Measurements from ENCODE around the gene STK39.
"Not testable (repeated sequence)": the region's sequence is repeated elsewhere in the genome, so short reads cannot be mapped to it uniquely, and the experiment has no call there.

STK39 gene

DNA sequence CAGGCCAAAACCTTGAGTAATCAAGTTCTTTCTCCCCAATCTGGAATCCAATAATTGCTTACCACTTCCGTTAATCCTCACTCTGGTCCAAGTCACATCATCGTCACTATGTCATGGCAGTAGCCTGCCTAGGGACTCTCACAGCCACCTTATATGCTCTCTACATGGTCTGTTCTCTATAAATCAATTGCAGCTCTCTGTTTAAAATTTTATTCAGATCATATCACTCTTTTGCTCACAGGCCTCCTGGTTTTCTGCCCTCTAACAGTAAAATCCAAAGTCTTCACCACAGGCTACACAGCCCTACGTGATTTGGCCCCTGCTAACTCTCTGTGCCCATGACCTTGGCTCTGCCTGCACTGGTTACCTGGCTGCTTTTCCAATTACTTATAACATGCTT lies 188.7 kb downstream of the STK39 start:
- DNase-seq (ENCODE audit: extremely low read depth in 1 of 2, low read depth in 1 of 2) = no peak

DNA sequence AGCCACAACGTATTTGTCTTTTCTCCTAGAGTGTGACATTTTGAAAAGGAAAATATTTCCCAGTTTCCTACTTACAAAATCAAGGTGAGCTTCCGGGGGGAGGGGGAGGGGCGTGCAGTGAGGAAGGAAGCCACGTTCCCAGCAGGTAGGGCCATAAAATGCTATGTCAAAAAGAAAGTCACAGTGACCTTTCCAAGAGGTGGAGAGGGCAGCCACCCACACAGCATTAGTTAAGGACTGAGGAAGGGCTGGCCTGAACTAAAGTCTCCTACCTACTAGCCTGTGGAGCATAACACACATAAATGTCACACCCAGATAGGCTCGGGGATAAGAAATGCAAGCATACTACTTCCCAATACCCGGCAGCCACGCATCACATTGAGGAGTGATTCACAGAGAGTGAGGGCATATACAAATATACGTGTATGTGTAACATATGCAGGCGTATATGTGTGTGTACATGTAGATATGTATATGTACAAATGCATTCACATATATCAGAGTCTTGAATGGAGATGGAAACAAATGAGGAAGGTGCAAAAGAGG lies 191.1 kb downstream of the STK39 start:
- no peak for DNase-seq (ENCODE audit: extremely low read depth in 1 of 2, low read depth in 1 of 2)

DNA sequence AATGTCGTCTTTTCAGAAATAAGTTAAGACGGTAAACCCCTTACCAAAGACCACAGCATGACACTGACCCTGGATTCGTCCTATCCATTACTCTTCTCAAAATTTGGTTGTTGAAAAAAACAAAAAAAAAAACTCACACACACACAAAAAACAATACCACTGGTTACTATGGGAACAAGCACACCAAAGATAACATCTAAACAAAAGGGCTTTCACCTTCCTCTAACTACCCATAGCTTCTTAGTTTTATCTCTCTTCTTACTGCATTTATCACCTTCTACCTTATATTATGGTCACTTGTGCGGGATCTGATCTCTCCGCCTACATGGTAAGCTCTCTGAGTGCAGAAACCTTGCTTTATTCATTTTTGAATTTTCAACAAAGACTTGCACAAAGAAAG lies 192.7 kb downstream of the STK39 start:
- no peak for DNase-seq (ENCODE audit: extremely low read depth in 1 of 2, low read depth in 1 of 2)

DNA sequence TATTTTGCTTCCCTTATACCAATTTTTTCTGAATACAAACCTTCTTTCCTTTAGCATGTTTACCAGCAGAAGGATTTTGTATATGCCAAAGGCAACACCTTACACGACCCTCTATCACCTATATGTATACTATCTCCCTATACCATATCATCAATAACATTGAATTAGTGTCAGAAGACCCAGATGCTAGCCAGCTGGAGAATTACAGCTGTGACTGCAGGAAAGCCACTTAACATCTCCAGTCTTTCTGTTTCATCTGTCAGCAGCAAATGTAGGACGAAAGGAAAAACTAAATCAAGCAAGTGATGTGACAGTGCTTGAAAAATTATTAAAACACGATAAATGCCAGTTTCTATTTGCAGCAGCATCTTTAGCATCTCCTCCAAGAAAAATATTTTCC lies 193.7 kb downstream of the STK39 start:
- DNase-seq (ENCODE audit: extremely low read depth in 1 of 2, low read depth in 1 of 2) = no peak

DNA sequence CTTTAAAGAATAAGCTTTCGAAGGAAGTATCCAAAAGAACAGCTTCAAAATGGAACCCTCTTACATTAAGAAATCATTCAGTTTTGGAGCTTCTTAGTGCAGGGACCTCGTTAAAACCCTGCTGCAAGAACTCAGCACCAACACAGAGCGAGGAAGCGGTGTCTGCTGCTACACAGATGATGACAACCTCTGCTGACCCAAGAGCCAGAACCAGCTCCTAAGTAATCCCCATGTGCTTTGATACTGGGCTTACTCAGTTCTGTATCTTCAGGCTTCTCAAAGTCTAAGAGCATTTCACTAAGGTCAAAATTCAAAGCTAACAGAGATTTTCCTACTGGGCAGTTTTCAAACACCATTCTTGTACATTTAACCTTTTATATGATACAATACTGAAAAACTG lies 194.6 kb downstream of the STK39 start:
- no peak for DNase-seq (ENCODE audit: extremely low read depth in 1 of 2, low read depth in 1 of 2)

DNA sequence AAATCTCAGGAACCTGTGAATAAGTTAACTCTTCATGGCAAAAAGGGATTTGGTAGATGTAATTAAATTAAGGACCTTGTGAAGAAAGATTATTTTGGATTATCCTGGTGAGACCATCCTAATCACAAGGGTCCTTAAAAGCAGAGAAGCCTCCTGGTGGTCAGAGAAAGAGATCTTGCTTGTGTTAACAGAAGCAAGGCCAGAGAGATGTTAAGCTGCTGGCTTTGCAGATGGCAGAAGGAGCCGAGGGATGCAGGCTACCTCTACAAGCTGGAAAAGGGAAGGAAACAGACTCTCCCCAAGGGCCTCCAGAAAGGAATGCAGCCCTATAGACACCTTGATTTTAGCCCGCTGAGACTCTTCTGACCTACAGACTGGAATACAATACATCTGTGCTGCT lies 197.0 kb downstream of the STK39 start:
- no peak for DNase-seq (ENCODE audit: extremely low read depth in 1 of 2, low read depth in 1 of 2)

DNA sequence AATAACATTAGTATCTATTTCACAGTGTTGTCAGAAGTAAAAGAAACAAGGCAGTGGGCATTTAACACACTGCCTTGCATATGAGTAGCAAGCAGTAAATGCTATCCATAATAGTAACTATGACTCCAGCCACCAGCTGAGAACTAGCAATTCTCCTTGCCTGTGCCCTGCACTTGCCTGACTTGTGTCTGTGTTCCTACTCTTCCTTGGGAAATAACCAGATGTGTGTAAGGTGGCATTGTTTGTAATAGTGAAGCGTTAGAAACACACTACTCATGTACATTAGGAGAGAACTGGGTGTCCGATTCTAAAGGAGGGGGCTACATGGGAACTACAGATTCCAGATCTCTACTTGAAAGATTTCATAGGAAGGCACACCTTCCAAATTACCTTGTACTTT lies 197.8 kb downstream of the STK39 start:
- DNase-seq (ENCODE audit: extremely low read depth in 1 of 2, low read depth in 1 of 2) = no peak

DNA sequence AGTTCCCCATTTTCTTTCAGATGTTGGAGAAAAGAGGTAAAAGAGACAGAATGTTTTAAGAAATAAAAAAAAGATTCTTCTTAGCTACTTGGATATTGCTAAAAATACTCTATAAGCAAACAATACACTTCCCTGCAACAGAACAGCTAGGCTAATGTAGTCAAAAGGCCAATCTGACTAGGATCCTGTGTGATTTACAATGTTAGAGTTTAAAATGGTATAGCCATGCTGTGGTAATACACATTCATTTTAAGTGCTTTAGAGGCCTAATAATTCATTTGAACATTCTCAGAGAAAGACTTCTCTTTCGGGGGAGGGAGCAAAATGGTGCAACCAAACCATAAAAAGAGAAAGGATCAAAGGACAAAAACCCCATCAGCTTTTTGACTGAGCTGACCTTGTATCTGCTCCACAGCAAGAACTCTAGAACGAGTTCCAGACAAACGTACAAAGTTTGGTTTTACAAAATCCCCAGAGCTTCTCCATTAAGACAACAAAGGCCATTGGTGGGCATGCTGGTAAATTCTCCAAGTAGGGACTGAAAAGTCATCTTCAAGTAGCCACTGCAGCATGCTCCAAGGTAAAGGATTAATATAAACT lies 200.2 kb downstream of the STK39 start:
- no peak for DNase-seq (ENCODE audit: extremely low read depth in 1 of 2, low read depth in 1 of 2)

DNA sequence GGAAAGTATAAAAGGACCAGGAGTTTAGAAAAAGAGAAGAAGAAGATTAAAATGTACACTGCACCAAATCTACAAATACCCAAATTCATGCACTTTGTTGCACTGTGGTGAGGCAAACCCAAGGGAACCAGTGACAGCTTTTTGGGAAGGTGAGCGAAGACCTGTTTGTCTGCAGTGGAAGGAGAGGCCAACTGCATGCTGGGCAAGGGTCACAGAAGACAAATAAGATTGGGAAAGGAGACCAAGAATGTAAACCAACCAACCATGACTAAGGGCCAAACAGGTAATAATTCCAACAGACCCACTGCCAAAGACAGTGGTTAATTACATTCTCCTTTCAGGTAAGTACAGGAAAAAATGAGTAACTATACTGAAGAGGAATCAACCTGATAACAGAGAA lies 202.8 kb downstream of the STK39 start:
- no peak for DNase-seq (ENCODE audit: extremely low read depth in 1 of 2, low read depth in 1 of 2)

DNA sequence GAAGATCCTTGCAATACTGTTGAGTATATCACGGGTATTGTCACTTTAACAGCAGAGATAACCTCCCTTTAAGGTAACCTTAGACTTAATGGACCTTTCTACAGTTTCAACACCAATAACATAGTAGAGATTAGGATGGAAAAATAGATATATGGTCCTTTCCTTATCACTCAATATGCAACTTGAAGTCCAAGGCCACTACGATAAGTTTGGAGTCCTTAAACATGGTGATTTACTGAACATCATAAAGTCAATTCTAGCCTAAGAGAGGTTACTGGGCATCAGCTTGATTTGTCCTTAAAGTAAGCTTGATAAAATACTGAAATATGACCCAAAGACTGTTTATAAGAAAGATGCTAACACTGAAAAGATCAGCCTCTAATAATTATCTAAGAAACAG lies 203.2 kb downstream of the STK39 start:
- no peak for DNase-seq (ENCODE audit: extremely low read depth in 1 of 2, low read depth in 1 of 2)

DNA sequence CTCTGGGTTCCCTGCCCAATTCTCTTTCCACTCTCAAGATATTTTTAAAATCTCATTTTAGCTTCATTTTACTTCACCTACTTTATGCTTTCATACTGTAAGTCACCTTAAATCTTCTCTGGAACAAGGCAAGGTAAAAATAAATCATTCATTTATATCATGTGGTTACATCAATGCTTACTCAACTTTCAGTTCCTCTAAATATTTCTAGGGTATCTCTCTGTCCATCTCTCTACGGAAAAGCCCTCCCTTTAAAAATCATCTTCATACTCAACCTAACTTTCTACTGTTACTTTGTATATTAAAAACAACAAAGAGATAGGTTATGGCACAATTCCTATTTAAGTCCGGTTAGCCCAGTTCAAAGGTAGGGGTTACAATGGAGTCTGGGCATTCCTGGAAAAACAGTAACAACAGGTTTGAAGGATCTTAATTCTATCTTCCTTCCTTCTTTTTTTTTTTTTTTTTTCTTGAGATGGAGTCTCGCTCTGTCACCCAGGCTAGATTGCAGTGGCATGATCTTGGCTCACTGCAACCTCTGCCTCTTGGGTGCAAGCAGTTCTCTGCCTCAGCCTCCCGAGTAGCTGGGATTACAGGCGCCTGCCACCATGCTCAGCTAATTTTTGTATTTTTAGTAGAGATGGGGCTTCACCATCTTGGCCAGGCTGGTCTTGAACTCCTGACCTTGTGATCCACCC lies 205.1 kb downstream of the STK39 start:
- DNase-seq (ENCODE audit: extremely low read depth in 1 of 2, low read depth in 1 of 2) = not testable (repeated sequence)

DNA sequence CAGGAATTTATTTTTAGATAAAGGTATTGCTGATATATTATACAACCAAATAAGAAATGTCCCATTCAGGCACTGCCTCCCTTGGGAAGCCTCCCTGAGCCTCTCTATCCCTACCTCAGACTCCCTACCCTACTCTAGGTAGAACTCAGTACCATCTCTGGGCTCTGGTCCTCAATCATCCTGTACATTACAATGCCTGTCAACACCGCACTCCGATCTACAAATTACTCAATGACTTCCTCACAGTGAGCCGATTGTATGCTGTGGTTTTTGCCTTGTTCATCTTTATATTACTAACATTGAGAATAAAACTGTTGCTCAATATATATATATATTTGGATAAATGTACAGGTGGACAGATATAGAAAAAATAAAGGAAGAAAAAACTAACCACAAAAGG lies 207.5 kb downstream of the STK39 start:
- DNase-seq (ENCODE audit: extremely low read depth in 1 of 2, low read depth in 1 of 2) = no peak

DNA sequence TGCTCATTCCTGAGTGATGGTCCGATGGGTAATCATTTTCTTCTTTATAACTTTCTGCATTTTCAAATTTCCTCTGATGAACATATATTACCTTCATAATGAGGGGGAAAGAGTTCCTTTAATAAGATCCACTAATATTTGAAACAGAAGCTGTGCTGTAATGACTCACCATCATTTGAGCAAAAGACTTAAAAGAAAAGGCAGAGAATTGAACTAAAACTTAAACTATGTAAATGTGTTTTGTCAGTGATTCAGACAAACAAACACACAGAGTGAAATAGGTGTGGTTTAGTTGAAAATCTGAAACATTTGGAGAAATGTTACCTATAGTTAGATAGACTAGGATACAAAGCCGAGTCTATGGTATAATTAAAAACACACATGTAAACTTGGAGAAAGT lies 209.6 kb downstream of the STK39 start:
- no peak for DNase-seq (ENCODE audit: extremely low read depth in 1 of 2, low read depth in 1 of 2)

DNA sequence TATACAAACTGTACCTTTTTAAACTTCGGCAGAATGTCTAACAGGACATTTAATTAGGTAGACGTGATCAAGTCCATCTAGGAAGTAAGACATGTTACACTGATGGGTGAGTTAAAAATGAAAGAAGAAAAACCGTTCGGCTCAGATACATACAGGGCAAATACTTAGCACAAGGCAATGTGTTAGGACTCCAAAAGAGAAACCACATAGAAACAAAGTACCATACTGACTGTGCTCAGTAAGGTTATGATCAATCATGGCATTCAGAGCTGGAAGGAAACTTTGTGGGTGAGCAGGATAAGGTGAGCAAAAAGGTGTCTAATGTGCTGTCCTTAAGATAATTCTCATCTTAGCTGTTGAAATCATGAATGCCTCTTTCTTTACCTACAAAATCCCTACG lies 211.9 kb downstream of the STK39 start:
- DNase-seq (ENCODE audit: extremely low read depth in 1 of 2, low read depth in 1 of 2) = no peak

DNA sequence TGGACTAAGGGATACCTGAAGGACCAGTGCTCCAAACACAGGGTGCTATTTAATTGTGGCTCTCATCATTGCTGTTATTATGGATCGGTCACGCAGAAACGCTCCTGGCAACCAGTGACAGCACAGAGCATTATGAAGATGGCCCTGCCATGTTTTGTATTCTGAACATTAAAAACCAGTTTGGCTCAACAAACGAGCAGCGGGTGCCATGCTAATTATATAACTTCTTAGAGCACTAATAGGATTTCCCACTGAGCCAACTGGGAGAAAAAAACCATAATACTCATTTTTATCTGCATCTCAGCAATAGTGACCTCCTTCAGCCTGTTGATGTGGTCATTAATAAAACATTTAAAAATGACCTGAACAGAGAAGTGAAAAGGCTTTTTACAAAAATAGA lies 212.8 kb downstream of the STK39 start:
- DNase-seq (ENCODE audit: extremely low read depth in 1 of 2, low read depth in 1 of 2) = no peak

DNA sequence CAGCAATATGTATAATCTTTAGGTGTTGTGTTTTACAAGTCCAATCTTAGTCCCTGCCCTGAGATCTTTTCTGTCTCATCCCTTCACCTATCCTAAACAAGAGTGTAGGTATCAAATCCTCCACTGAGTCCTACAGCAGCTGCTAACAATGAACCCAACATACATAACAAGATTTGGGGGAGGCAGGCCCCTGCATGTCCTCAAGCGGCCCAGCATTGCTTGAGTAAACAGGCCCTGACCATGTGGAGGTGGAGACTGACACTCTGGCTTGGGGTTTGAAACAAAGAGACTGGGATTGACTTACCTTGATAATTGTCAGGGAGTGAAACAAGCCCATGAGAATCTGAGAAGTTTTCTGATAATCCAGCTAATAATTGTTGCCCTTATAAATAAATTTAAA lies 213.4 kb downstream of the STK39 start:
- no peak for DNase-seq (ENCODE audit: extremely low read depth in 1 of 2, low read depth in 1 of 2)

DNA sequence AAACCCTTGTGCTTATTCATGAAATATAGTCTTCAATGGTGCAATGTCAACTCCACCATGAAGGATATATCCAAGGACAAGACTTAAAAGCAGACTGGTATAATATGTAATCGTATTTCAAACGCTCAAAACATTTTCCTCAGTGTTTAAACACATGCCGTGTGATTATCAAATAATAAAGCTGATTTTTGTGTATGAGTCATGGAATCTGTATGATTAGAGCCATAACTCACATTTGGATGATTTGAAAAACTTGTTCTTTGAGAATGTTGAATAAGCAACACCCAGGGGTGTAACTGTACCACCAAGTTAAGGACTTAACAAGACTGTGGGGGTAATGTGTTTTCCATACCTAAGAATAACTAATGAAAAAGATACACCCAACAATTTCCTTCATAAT lies 215.3 kb downstream of the STK39 start:
- DNase-seq (ENCODE audit: extremely low read depth in 1 of 2, low read depth in 1 of 2) = no peak

DNA sequence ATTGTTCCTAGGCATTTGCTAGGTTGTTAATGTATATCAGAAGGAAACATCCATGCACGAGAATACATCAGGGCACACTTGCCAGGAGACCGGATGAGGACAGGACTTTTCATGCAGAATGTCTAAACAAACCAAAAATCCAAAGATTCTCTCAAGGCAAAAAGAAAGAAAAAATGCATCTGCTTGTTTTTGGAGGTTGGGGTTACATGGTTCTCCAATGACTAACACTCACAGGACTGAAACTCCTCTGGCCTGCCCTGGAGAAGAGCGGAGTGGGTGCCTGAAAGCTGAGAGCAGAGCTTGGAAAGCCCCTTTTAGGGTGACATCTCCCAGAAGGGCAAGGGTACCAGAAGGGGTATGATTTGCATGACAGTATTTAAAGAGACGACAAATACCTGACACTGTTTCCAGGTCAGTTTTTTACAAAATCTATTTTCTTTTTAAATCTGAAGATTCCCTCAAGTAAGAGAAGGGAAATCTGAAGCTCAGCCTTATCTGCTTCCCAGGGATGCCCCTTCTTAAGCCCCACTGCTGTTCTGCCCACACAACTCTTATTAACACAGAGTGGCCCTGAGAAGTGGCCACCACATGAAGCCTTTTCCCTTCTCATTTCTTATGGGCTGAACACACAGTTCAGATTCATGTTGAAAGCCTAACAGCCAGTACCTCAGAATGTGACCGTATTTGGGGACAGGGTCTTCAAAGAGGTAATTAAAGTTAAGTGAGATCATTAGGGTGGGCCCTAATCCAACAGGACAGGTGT lies 216.4 kb downstream of the STK39 start:
- DNase-seq (ENCODE audit: extremely low read depth in 1 of 2, low read depth in 1 of 2) = no peak

DNA sequence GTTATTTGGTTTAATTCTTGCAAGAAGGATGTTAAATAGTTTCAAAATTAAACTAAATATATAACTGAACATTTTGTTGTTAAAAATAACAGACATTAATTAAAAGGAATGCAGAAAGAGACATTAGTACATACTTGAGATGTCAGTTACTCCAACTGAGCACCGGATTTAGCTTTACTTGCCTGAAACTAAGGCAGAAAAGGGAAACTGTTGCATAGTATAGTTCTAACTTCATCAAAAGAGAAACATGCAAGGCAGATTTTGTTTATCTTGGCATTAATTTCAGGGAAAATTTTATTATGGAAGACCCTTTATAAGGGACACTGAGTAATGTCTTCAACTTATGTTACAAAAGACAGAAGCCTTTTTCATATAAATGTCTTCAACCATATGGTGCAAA lies 218.3 kb downstream of the STK39 start:
- DNase-seq (ENCODE audit: extremely low read depth in 1 of 2, low read depth in 1 of 2) = no peak

DNA sequence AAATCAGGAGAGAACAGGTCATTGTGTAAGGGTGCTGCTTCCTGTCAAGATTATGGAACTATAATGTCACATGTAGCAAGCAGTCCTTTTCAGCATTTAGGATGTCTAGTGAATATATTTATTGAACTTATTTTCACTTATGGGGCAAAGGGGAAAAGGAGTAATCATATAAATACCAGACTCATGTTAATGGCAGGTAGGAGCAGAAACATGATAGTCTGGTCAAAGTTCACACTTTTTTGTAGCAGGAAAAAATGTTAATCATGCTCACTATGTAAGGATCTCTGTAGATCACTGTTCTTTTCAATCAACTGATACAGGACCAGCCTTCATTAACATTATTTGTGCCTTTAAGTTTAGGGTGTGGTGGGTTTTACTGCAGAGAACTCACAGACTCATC lies 219.0 kb downstream of the STK39 start:
- no peak for DNase-seq (ENCODE audit: extremely low read depth in 1 of 2, low read depth in 1 of 2)

DNA sequence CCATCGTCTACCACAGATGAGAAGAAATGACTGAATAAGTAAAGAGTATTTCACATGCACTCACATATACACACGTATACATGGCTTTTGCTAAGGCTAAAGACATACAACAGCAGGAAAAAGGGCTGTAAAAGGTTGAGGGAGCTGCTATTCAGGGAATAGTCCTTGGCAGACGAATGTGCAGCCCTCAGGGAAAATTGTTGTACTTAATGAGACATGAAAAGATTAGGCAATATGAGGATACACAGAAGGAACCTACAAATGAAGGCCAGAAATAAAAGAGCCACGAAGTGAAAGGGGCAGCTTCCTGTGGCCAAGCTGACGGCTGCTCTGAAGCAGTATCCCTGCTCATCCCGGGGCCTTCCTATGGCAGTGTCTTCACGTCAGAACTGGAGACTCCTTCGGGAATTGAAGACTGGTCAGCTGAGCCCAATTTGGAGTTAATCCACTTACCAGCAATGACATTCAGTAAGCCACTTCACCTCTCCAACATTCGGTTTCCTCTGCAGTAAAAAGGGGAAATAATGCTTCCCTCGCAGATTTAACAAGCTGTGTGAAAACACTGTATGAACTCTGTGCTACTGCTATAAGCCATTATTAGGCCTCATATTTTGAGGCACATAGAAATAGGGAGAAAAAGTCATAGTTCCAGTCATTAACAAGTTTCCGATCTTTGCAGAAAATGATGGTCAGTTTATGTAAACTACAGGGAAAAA lies 221.8 kb downstream of the STK39 start:
- DNase-seq (ENCODE audit: extremely low read depth in 1 of 2, low read depth in 1 of 2) = no peak

Data from activated CD8-positive, alpha-beta memory T cell treated with anti-CD3 and anti-CD28 coated beads for 1 hour (primary cell).